B cell (primary cell): ENCODE measurements around the gene FOXP4. TPM values are rescaled to one million over a fixed set of nuclear protein-coding genes. Genes with fewer than 3 reads are reported as not detected.

Experiments
- ATAC-seq: fragments of 200-7000 bp; cut with Tn5 transposase; one replicate; pipeline ENCODE4 v1.10.0; 2021; ENCODE audit warnings: low read depth, mild to moderate bottlenecking, moderate number of reproducible peaks, moderate library complexity
- CTCF ChIA-PET: fragments of 350-600 bp; sonication (Branson Sonifier 250); formaldehyde crosslinking; loops from one replicate; lab custom pipeline; 2021; ENCODE audit warnings: antibody characterized with exemption, inconsistent platforms; lab: Charles Lee
- POLR2A ChIA-PET: fragments of 350-600 bp; sonication (Branson Sonifier 250); formaldehyde crosslinking; loops from one replicate; lab custom pipeline; 2021; ENCODE audit warnings: antibody characterized with exemption; lab: Charles Lee
- DNase-seq: peaks from one replicate; pipeline ENCODE4 v3.0.0; 2013
- H2AFZ ChIP-seq: 2 replicates; pipeline ENCODE4 v1.6.1; 2012; ENCODE audit warnings: mild to moderate bottlenecking, low read depth, low read length; ENCODE audit not compliant: insufficient read depth, poor library complexity, severe bottlenecking
- H3K27ac ChIP-seq, 2 donors: 1 replicate in 1 of 2; 2 replicates in 1 of 2; pipeline ENCODE4 v1.5.1; 2012 to 2013; ENCODE audit warnings: low read length in 2 of 2, mild to moderate bottlenecking in 2 of 2, moderate library complexity in 1 of 2
- H3K27me3 ChIP-seq, 4 experiments: fragments of 200-600 bp in 1 of 4; sonication (generic) in 1 of 4; replicated peaks in 1 of 4; 1 replicate in 2 of 4; 2 replicates in 2 of 4; pipeline versions ENCODE4 v1.6.1 to v1.7.0; 2013 to 2016; ENCODE audit warnings: low read length in 3 of 4, mild to moderate bottlenecking in 2 of 4, mixed read lengths in 1 of 4, moderate library complexity in 1 of 4; ENCODE audit not compliant: insufficient read depth in 4 of 4, control insufficient read depth in 3 of 4; ENCODE audit errors: control extremely low read depth in 1 of 4
- H3K36me3 ChIP-seq, 2 experiments: replicated peaks in 1 of 2; 1 replicate in 1 of 2; 2 replicates in 1 of 2; pipeline versions ENCODE4 v1.6.1 to v1.7.1; 2013; ENCODE audit warnings: low read length in 1 of 2; ENCODE audit not compliant: insufficient read depth in 2 of 2, control insufficient read depth in 1 of 2; ENCODE audit errors: control extremely low read depth in 1 of 2, extremely low read depth in 1 of 2
- H3K4me1 ChIP-seq, 2 donors: fragments of 200-600 bp in 1 of 2; sonication (generic) in 1 of 2; 1 replicate in 1 of 2; 2 replicates in 1 of 2; pipeline versions ENCODE4 v1.5.1 to v1.6.1; 2013 to 2017; ENCODE audit warnings: low read length in 2 of 2; ENCODE audit not compliant: control insufficient read depth in 2 of 2, insufficient read depth in 2 of 2
- H3K4me2 ChIP-seq: replicated peaks from 2 replicates; pipeline ENCODE3; 2012; ENCODE audit warnings: mild to moderate bottlenecking, low read depth, low read length; ENCODE audit not compliant: poor library complexity, severe bottlenecking
- H3K4me3 ChIP-seq, 5 experiments: fragments of 200-600 bp in 1 of 5; sonication (generic) in 1 of 5; 1 replicate in 3 of 5; 2 replicates in 2 of 5; pipeline versions ENCODE4 v1.5.1 to v1.7.0; 2011 to 2016; ENCODE audit warnings: low read length in 4 of 5, mild to moderate bottlenecking in 4 of 5, low read depth in 2 of 5, control low read depth in 1 of 5, moderate library complexity in 1 of 5; ENCODE audit not compliant: insufficient read depth in 1 of 5; ENCODE audit errors: control extremely low read depth in 1 of 5, extremely low read depth in 1 of 5
- H3K79me2 ChIP-seq: fragments of 200-600 bp; sonication (generic); one replicate; pipeline ENCODE4 v1.6.0; 2016; ENCODE audit warnings: low read length; ENCODE audit not compliant: control insufficient read depth, insufficient read depth
- H3K9ac ChIP-seq: fragments of 200-600 bp; sonication (generic); 2 replicates; pipeline ENCODE4 v1.6.1; 2017; ENCODE audit warnings: mild to moderate bottlenecking, low read length, moderate library complexity
- H3K9me3 ChIP-seq, 3 donors: one replicate each; pipeline versions ENCODE4 v1.6.1 to v1.7.1; 2013; ENCODE audit warnings: low read length in 2 of 3; ENCODE audit not compliant: control insufficient read depth in 2 of 3, insufficient read depth in 1 of 3; ENCODE audit errors: control extremely low read depth in 1 of 3
- H4K20me1 ChIP-seq: 2 replicates; pipeline ENCODE4 v1.6.0; 2012; ENCODE audit warnings: mild to moderate bottlenecking, low read length; ENCODE audit not compliant: insufficient read depth, control insufficient read depth, poor library complexity, severe bottlenecking
- H3K27ac Mint-ChIP-seq: one replicate; pipeline ENCODE4 v1.8.0; 2021; ENCODE audit warnings: mixed read lengths
- H3K27me3 Mint-ChIP-seq: one replicate; pipeline ENCODE4 v1.8.0; 2021; ENCODE audit warnings: mixed read lengths
- H3K4me1 Mint-ChIP-seq: one replicate; pipeline ENCODE4 v1.8.0; 2021; ENCODE audit warnings: mixed read lengths
- H3K4me3 Mint-ChIP-seq: one replicate; pipeline ENCODE4 v1.8.0; 2021; ENCODE audit warnings: mixed read lengths
- H3K9me3 Mint-ChIP-seq: one replicate; pipeline ENCODE4 v1.8.0; 2022; ENCODE audit warnings: mixed read lengths; ENCODE audit not compliant: insufficient read depth
- EZH2 ChIP-seq: IDR thresholded peaks from 2 replicates; pipeline ENCODE4 v1.6.1; 2012; ENCODE audit warnings: borderline replicate concordance, low read depth, mild to moderate bottlenecking, moderate library complexity, low read length; ENCODE audit not compliant: insufficient read depth, poor library complexity, severe bottlenecking
- WGBS: methylation state at CpG from one replicate; pipeline ENCODE4 v1.1.5; 2013; ENCODE audit warnings: missing lambda C conversion rate; ENCODE audit not compliant: insufficient coverage; 5-methylcytosine and 5-hydroxymethylcytosine counted together
- intact Hi-C: fragments of 100-400 bp; cut with micrococcal nuclease; formaldehyde crosslinking; loops from one replicate; pipeline ENCODE4 v1.10.0; 2022
- polyA plus RNA-seq: library from polyadenylated mRNA; depleted of rRNA; stranded (reverse); fragments of >200 nt; gene quantifications from 2 replicates; pipeline ENCODE4 v1.2.3, GENCODE V29; 2012
- total RNA-seq, 2 donors: library from RNA; stranded (reverse); fragments of 120-200 nt in 1 of 2; gene quantifications; 1 replicate in 1 of 2; 2 replicates in 1 of 2; pipeline versions ENCODE4 v1.2.3 to v1.2.4, GENCODE V29; 2013 to 2022
- TF ChIP-seq, protein P1 (sequence below): fragments of 200-600 bp; IDR thresholded peaks from one replicate; pipeline ENCODE4 v1.8.0; 2022; ENCODE audit warnings: antibody characterized with exemption, mild to moderate bottlenecking

FOXP4 gene
- total and polyA plus RNA-seq, 2 donors (not counting 1 experiment from before 2014, with no cell fraction given) = 17.0 to 38.7 TPM

DNA sequence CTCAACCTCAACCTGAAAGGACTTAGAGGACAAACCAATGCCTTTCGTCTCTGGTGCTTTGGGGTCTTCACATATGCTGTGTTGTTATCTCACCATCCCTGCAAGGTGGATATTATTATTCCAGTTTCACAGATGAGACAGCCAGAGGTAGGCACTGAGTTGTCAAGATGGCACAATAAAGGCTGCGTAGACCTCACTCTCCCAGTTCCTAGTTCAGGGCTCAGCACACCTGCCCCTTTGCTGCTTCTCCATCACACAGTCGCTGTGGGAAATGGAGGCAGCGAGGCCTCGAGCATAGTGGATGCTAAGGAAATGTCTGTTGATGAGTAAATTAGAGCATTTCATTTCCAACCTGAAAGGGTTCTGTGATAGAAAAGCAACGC, 22.0 kb downstream of the FOXP4 start:
- no peaks in the 10 kb centered on the region for H3K9me3 ChIP-seq
- intact Hi-C loops = no loop called here
- no peaks in the 10 kb centered on the region for H3K9me3 Mint-ChIP-seq
- H3K27me3 ChIP-seq = no peaks in the 10 kb centered on the region
- no peak overlapping the region for H3K9ac ChIP-seq
- CTCF ChIA-PET = no interaction called here
- H3K4me1 ChIP-seq = peaks cover under 1 to 8% of the 10 kb centered on the region in 2 donors
- no peaks in the 10 kb centered on the region for H3K27me3 Mint-ChIP-seq
- no peak overlapping the region for H2AFZ ChIP-seq
- DNase-seq (no peak), ATAC-seq (no peak)
- no peak overlapping the region for H3K4me3 Mint-ChIP-seq
- H3K4me1 Mint-ChIP-seq = peaks cover 12% of the 10 kb centered on the region
- 90% methylated on average over 3 of the region's 6 CpGs for WGBS
- no peak overlapping the region for H3K27ac ChIP-seq
- no peak overlapping the region for H3K4me3 ChIP-seq
- H3K79me2 ChIP-seq = peaks cover 11% of the 10 kb centered on the region
- TF ChIP-seq, protein P1, sequence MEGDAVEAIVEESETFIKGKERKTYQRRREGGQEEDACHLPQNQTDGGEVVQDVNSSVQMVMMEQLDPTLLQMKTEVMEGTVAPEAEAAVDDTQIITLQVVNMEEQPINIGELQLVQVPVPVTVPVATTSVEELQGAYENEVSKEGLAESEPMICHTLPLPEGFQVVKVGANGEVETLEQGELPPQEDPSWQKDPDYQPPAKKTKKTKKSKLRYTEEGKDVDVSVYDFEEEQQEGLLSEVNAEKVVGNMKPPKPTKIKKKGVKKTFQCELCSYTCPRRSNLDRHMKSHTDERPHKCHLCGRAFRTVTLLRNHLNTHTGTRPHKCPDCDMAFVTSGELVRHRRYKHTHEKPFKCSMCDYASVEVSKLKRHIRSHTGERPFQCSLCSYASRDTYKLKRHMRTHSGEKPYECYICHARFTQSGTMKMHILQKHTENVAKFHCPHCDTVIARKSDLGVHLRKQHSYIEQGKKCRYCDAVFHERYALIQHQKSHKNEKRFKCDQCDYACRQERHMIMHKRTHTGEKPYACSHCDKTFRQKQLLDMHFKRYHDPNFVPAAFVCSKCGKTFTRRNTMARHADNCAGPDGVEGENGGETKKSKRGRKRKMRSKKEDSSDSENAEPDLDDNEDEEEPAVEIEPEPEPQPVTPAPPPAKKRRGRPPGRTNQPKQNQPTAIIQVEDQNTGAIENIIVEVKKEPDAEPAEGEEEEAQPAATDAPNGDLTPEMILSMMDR = no peak
- TF ChIP-seq EZH2 = no peak
- POLR2A ChIA-PET = no interaction called here
- H3K36me3 ChIP-seq = peaks cover 0 to 42% of the 10 kb centered on the region in 2 experiments
- H4K20me1 ChIP-seq = peaks cover 30% of the 10 kb centered on the region
- H3K27ac Mint-ChIP-seq = no peak overlapping the region
- H3K4me2 ChIP-seq = no peak overlapping the region

DNA sequence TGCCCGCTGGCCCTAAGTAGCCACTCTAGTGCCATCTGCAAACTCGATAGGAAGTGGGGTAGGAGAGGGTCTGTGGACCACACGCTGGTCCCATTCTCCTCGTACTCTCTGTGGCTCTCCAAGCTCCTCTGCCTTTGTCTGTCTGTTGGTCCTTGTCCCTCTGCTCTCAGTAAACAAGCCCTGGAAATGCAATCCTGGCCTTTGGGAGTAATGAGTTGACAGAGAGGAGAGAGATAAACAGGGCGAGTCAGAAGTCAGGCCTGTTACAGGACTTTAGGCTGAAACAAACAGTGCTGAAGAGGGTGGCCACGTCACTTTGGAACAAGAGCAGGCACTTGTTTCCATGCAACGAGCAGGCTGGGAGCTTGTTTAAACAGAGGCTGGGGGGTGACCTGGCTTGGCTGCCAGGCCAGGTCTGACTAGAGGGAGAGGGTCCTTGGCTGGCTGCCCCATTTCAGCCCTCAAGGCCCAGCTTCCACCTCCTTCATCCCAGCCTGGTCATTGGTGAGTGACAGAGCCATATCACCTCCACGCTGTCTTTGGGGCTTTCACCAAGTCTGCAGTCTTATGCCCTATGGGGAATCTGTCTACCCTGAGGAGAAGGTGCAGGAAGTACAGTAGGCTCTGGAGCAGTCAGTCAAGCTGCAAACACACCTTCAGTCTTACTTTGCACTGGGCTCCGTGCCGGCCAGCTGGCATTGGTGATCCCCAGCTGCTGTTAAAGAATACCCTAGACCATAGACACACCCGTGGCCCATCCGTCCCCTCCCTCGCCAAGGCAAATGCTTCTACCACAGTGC, 22.6 kb downstream of the FOXP4 start:
- Histone ChIP-seq H4K20me1 (peaks cover 36% of the 10 kb centered on the region), H3K9me3 (no peaks in the 10 kb centered on the region), H3K36me3 (peaks cover 0 to 43% of the 10 kb centered on the region in 2 experiments), H3K9ac (no peak overlapping the region), H3K27me3 (no peaks in the 10 kb centered on the region), H3K4me2 (no peak overlapping the region), H2AFZ (no peak overlapping the region), H3K4me1 (peaks cover 6 to 11% of the 10 kb centered on the region in 2 donors), H3K27ac (no peak overlapping the region), H3K4me3 (no peak overlapping the region), H3K79me2 (peaks cover 13% of the 10 kb centered on the region)
- no peak overlapping the region for H3K27ac Mint-ChIP-seq
- H3K9me3 Mint-ChIP-seq = no peaks in the 10 kb centered on the region
- intact Hi-C loops = no loop called here
- POLR2A ChIA-PET = no interaction called here
- no peaks in the 10 kb centered on the region for H3K27me3 Mint-ChIP-seq
- no peak overlapping the region for H3K4me3 Mint-ChIP-seq
- CTCF ChIA-PET = interaction anchor here (1.0 kb wide), 1 partner anchor 11 kb away, joined by 3 read pairs; no protein-coding TSS in a partner anchor
- no peak for TF ChIP-seq EZH2
- TF ChIP-seq, protein P1 = no peak
- DNase-seq (no peak), ATAC-seq (no peak)
- 91% methylated on average over 13 of the region's 13 CpGs for WGBS
- H3K4me1 Mint-ChIP-seq = peaks cover 18% of the 10 kb centered on the region
